Loucy (cell line): ENCODE results near the gene ICA1L.
"Not testable (repeated sequence)": the region's sequence is repeated elsewhere in the genome, so short reads cannot be mapped to it uniquely, and the experiment has no call there.

Experiments
- H2AFZ ChIP-seq: fragments of 200-600 bp; sonication (generic); 2 replicates; pipeline ENCODE4 v1.6.0; 2016; ENCODE audit warnings: antibody characterized with exemption, mild to moderate bottlenecking, low read length, moderate library complexity
- H3F3A ChIP-seq: fragments of 200-600 bp; 2 replicates; pipeline ENCODE4 v1.6.0; 2016; ENCODE audit warnings: antibody characterized with exemption, low read depth, mild to moderate bottlenecking
- H3K27me3 ChIP-seq: fragments of 200-600 bp; sonication (generic); 2 replicates; pipeline ENCODE4 v1.6.1; 2014; ENCODE audit warnings: low read length, mild to moderate bottlenecking; ENCODE audit not compliant: insufficient read depth, poor library complexity, severe bottlenecking
- H3K36me3 ChIP-seq: fragments of 200-600 bp; sonication (generic); 2 replicates; pipeline ENCODE4 v1.6.1; 2016; ENCODE audit warnings: low read length; ENCODE audit not compliant: insufficient read depth
- H3K4me1 ChIP-seq: fragments of 200-600 bp; sonication (generic); 2 replicates; pipeline ENCODE4 v1.5.1; 2014; ENCODE audit warnings: low read length, mild to moderate bottlenecking; ENCODE audit not compliant: insufficient read depth, poor library complexity, severe bottlenecking
- H3K4me2 ChIP-seq: fragments of 200-600 bp; sonication (generic); 2 replicates; pipeline ENCODE4 v1.6.0; 2014; ENCODE audit warnings: antibody characterized with exemption, low read length, low read depth, mild to moderate bottlenecking; ENCODE audit not compliant: poor library complexity, severe bottlenecking
- H3K4me3 ChIP-seq: fragments of 200-600 bp; sonication (generic); 2 replicates; pipeline ENCODE4 v1.5.1; 2014; ENCODE audit warnings: low read length, mild to moderate bottlenecking, mixed read lengths; ENCODE audit not compliant: poor library complexity, severe bottlenecking
- H3K79me2 ChIP-seq: fragments of 200-600 bp; sonication (generic); 2 replicates; pipeline ENCODE4 v1.6.1; 2014; ENCODE audit warnings: low read length; ENCODE audit not compliant: insufficient read depth
- H3K9ac ChIP-seq: fragments of 200-600 bp; sonication (generic); 2 replicates; pipeline ENCODE4 v1.6.0; 2014; ENCODE audit warnings: mild to moderate bottlenecking, low read depth, low read length, moderate library complexity; ENCODE audit not compliant: poor library complexity, severe bottlenecking
- H3K9me2 ChIP-seq: fragments of 200-600 bp; sonication (generic); replicated peaks from 2 replicates; pipeline ENCODE4 v1.6.1; 2016; ENCODE audit warnings: low read depth, low read length, mixed read lengths
- H3K9me3 ChIP-seq: fragments of 200-600 bp; sonication (generic); 2 replicates; pipeline ENCODE4 v1.6.1; 2014; ENCODE audit warnings: mild to moderate bottlenecking, antibody characterized with exemption, low read length, low read depth; ENCODE audit not compliant: insufficient read depth
- H4K20me1 ChIP-seq: fragments of 200-600 bp; sonication (generic); 2 replicates; pipeline ENCODE4 v1.6.0; 2014; ENCODE audit warnings: antibody characterized with exemption, low read length, mild to moderate bottlenecking; ENCODE audit not compliant: insufficient read depth, poor library complexity, severe bottlenecking
- CTCF ChIP-seq: fragments of 200-600 bp; sonication (generic); conservative IDR thresholded peaks from 2 replicates; pipeline ENCODE4 v1.5.1; 2014; ENCODE audit warnings: mild to moderate bottlenecking, antibody characterized with exemption, low read length
- EZH2phosphoT487 ChIP-seq: fragments of 200-600 bp; IDR thresholded peaks from 2 replicates; pipeline ENCODE4 v1.6.1; 2018; ENCODE audit warnings: antibody characterized with exemption, mild to moderate bottlenecking, moderate library complexity, borderline replicate concordance

ICA1L gene

GRCh38 chr2:202814226-202814625 lies 57.3 kb downstream of the ICA1L start:
- Histone ChIP-seq H3K36me3 (no peaks in the 10 kb centered on the region), H3K79me2 (no peaks in the 10 kb centered on the region), H3K4me1 (no peaks in the 10 kb centered on the region), H3K4me3 (no peak overlapping the region), H3K9me2 (no peaks in the 10 kb centered on the region), H4K20me1 (no peaks in the 10 kb centered on the region), H2AFZ (no peak overlapping the region), H3K27me3 (no peaks in the 10 kb centered on the region), H3K9ac (no peak overlapping the region), H3F3A (no peaks in the 10 kb centered on the region), H3K4me2 (no peak overlapping the region), H3K9me3 (no peaks in the 10 kb centered on the region)
- TF ChIP-seq CTCF (no peak), EZH2phosphoT487 (no peak)

DNA sequence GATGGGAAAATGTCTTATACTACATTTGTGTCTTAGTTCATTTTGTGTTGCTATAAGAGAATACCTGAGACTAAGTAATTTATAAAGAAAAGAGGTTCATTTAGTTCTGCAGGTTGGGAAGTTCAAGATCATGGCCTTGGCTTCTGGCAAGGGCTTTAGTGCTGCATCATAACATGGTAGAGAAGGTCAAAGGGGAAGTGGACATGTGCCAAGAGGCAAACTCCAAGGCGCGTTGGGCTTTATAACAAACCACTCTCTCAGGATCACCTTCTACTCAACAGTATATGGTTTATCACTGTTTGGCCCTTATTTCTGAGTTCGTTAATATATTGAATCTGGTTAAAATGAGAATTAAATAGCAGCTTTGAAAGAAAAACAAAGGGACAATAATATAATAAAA lies 58.2 kb downstream of the ICA1L start:
- Histone ChIP-seq H3K9me3 (no peaks in the 10 kb centered on the region), H3K4me2 (no peak overlapping the region), H3K9me2 (no peaks in the 10 kb centered on the region), H2AFZ (no peak overlapping the region), H3K79me2 (no peaks in the 10 kb centered on the region), H3K36me3 (no peaks in the 10 kb centered on the region), H3K9ac (no peak overlapping the region), H3K27me3 (no peaks in the 10 kb centered on the region), H3K4me3 (no peak overlapping the region), H3F3A (no peaks in the 10 kb centered on the region), H3K4me1 (no peaks in the 10 kb centered on the region), H4K20me1 (no peaks in the 10 kb centered on the region)
- TF ChIP-seq EZH2phosphoT487 (no peak), CTCF (no peak)

DNA sequence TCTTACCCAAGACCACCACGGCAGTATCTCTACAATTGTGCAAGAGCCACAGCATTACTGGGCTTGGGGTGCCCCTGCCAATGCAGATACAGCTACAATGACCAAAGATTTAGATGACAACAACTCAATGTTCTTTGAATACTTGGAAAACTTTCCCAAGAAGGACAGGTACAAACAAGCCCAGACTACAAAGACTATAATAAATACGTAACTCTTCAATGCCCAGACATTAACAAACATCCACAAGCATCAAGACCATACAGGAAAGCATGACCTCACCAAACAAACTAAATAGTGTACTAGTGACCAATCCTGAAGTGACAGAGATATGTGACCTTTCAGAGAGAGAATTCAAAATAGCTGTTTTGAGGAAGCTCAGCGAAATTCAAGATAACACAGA lies 62.8 kb downstream of the ICA1L start:
- no peak overlapping the region for H2AFZ ChIP-seq
- H3K4me3 ChIP-seq: no peak overlapping the region
- no peaks in the 10 kb centered on the region for H3K79me2 ChIP-seq
- no peaks in the 10 kb centered on the region for H3K36me3 ChIP-seq
- no peaks in the 10 kb centered on the region for H3K9me2 ChIP-seq
- no peaks in the 10 kb centered on the region for H3F3A ChIP-seq
- H3K9ac ChIP-seq: no peak overlapping the region
- H3K27me3 ChIP-seq: no peaks in the 10 kb centered on the region
- H3K4me1 ChIP-seq: no peaks in the 10 kb centered on the region
- H4K20me1 ChIP-seq: no peaks in the 10 kb centered on the region
- TF ChIP-seq EZH2phosphoT487 (no peak), CTCF (no peak)
- no peaks in the 10 kb centered on the region for H3K9me3 ChIP-seq
- no peak overlapping the region for H3K4me2 ChIP-seq

- not testable (repeated sequence) for H3K9me3 ChIP-seq, H2AFZ ChIP-seq, H3K9me2 ChIP-seq, H3F3A ChIP-seq, H3K9ac ChIP-seq, H3K4me3 ChIP-seq, H3K27me3 ChIP-seq, H3K4me1 ChIP-seq, H3K79me2 ChIP-seq, H4K20me1 ChIP-seq, H3K36me3 ChIP-seq, H3K4me2 ChIP-seq
Measured at GRCh38 chr2:202807431-202808138, 64.0 kb downstream of the ICA1L start.

- H3K4me1 ChIP-seq, H3K9ac ChIP-seq: not testable (repeated sequence)
Measured at GRCh38 chr2:202805911-202806310, 65.7 kb downstream of the ICA1L start.

More at GRCh38 chr2:202805911-202806310, 65.7 kb downstream of the ICA1L start:
- H3K9me2 ChIP-seq, H3K4me2 ChIP-seq, H3K36me3 ChIP-seq, H3K9me3 ChIP-seq, H3K4me3 ChIP-seq, H2AFZ ChIP-seq, H4K20me1 ChIP-seq, H3F3A ChIP-seq, H3K27me3 ChIP-seq, H3K79me2 ChIP-seq: not testable (repeated sequence)
